Activated T-cell treated with anti-CD3 and anti-CD28 coated beads for 48 hours (primary cell): ENCODE results near the gene CAMK2A.

Source experiments
- DNase-seq: peaks from one replicate; pipeline ENCODE4 v3.0.0-alpha.2; 2020; ENCODE audit warnings: low read depth

Gene CAMK2A

GRCh38 chr5:150289551-150290390, at the start of gene CAMK2A:
Gene CAMK2A (minus strand): TSS chr5:150289773. CDS start chr5:150289625, 148 bp downstream.
- DNase-seq: no peak

- DNase-seq: no peak
Observed at GRCh38 chr5:150339165-150339564, 49.6 kb upstream of the CAMK2A start.

GRCh38 chr5:150338546-150338945, 49.0 kb upstream of the CAMK2A start:
- no peak for DNase-seq

GRCh38 chr5:150335778-150336177, 46.2 kb upstream of the CAMK2A start:
- DNase-seq: no peak

- DNase-seq: no peak
Observed at GRCh38 chr5:150333400-150333799, 43.8 kb upstream of the CAMK2A start.

GRCh38 chr5:150329881-150330876, 40.6 kb upstream of the CAMK2A start:
- DNase-seq: no peak

- no peak for DNase-seq
Observed at GRCh38 chr5:150329038-150329437, 39.5 kb upstream of the CAMK2A start.

GRCh38 chr5:150328515-150328914, 38.9 kb upstream of the CAMK2A start:
- DNase-seq: no peak

- DNase-seq: no peak
Observed at GRCh38 chr5:150327139-150327538, 37.6 kb upstream of the CAMK2A start.

- DNase-seq: no peak
Observed at GRCh38 chr5:150326707-150327106, 37.1 kb upstream of the CAMK2A start.

GRCh38 chr5:150325426-150325825, 35.9 kb upstream of the CAMK2A start:
- no peak for DNase-seq

GRCh38 chr5:150323819-150324218, 34.2 kb upstream of the CAMK2A start:
- DNase-seq: no peak

- no peak for DNase-seq
Observed at GRCh38 chr5:150323092-150323491, 33.5 kb upstream of the CAMK2A start.

- no peak for DNase-seq
Observed at GRCh38 chr5:150322202-150322601, 32.6 kb upstream of the CAMK2A start.

GRCh38 chr5:150321784-150322183, 32.2 kb upstream of the CAMK2A start:
- no peak for DNase-seq

- no peak for DNase-seq
Observed at GRCh38 chr5:150321211-150321610, 31.6 kb upstream of the CAMK2A start.

- DNase-seq: no peak
Observed at GRCh38 chr5:150320044-150320613, 30.6 kb upstream of the CAMK2A start.

GRCh38 chr5:150319484-150319790, 29.9 kb upstream of the CAMK2A start:
- DNase-seq: no peak

- no peak for DNase-seq
Observed at GRCh38 chr5:150318613-150319483, 29.3 kb upstream of the CAMK2A start.

GRCh38 chr5:150317048-150318003, 27.8 kb upstream of the CAMK2A start:
- peak; percentile 15 for DNase-seq
